A673 (cell line): ENCODE results near the gene ASTL.

ENCODE experiments used
- CTCF ChIP-seq: fragments of 300-800, 200-600 bp; sonication (generic); conservative IDR thresholded peaks from 2 replicates; pipeline ENCODE4 v1.5.1; 2017; ENCODE audit warnings: low read depth, mild to moderate bottlenecking, antibody characterized with exemption, low read length, moderate library complexity, mixed read lengths
- EZH2 ChIP-seq: fragments of 200-600 bp; sonication (generic); IDR thresholded peaks from 2 replicates; pipeline ENCODE4 v1.6.1; 2017; ENCODE audit warnings: borderline replicate concordance, low read depth, mild to moderate bottlenecking, mixed read lengths, antibody characterized with exemption, low read length; ENCODE audit not compliant: poor library complexity, severe bottlenecking

DNA sequence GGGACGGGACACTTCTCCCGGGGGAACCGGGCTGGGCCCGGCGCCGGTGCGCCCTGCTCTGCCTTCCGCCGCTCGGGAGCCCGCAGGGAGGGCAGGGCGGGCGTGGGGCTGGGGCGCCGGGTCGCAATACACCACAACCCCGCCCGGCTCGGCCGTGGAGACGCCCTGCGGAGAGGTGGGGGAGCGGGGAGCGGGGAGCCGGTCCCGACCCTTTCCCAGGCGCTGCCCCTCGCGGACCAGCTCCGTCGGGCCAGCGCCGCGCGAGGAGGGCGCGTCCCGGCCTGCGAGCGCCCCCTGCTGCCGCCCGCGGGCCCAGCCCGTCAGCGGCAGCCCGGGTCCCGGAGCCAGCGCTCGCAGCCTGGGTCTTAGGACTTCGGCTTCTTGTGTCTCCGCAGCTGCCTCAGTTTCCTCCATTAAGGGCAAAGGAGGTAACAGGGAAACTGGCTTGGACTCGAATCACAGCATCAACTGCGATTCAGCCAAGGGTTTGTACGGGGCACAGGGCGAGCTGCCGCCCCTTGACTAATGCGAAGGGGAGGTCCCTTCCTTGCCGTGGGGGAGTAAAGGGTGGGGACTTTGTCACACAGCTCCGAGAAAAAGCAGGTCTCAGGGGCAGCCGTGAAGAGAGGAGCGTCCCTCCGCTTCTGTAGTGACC is 21.3 kb downstream of the ASTL start:
- TF ChIP-seq CTCF (peak; percentile 68), EZH2 (no peak)
